Measurements from ENCODE around the gene CCND3.

- TF ChIP-seq ELF4 (IDR thresholded peaks at IDR 0.05) (no peak), FOXK2 (IDR thresholded peaks at IDR 0.05) (no peak), ARNT (IDR thresholded peaks at IDR 0.05) (no peak), SUZ12 (IDR thresholded peaks at IDR 0.05) (no peak), FOXM1 (IDR thresholded peaks at IDR 0.05; ENCODE audit: borderline replicate concordance) (no peak), HDGF (IDR thresholded peaks at IDR 0.05; ENCODE audit: borderline replicate concordance) (no peak), ZNF384 (IDR thresholded peaks at IDR 0.05) (no peak), FOXA1 (IDR thresholded peaks at IDR 0.05) (no peak), SP1 (IDR thresholded peaks at IDR 0.05) (no peak), BHLHE40 (IDR thresholded peaks at IDR 0.05; ENCODE audit: borderline replicate concordance) (no peak), PKNOX1 (IDR thresholded peaks at IDR 0.05) (no peak), CTBP1 (IDR thresholded peaks at IDR 0.05; ENCODE audit: borderline replicate concordance) (no peak), NFRKB (IDR thresholded peaks at IDR 0.05) (no peak), L3MBTL2 (conservative IDR thresholded peaks at IDR 0.05) (no peak)
Measured at GRCh38 chr6:41943456-41943855, 1.8 kb upstream of the CCND3 start.
